GM19395 (cell line): ENCODE results near the gene CCDC88A.
A peak's percentile ranks its signal among the peaks of the same experiment; 100 is the strongest.
"Not testable (repeated sequence)": the region's sequence is repeated elsewhere in the genome, so short reads cannot be mapped to it uniquely, and the experiment has no call there.

Experiments used
- ATAC-seq: cut with Tn5 transposase; IDR thresholded peaks from one replicate; pipeline ENCODE4 v1.9.1; 2021; ENCODE audit warnings: mild to moderate bottlenecking, moderate library complexity; ENCODE audit not compliant: unreplicated experiment

CCDC88A gene

GRCh38 chr2:55391155-55391554, 28.5 kb downstream of the CCDC88A start:
- no peak for ATAC-seq

GRCh38 chr2:55385516-55385915, 34.1 kb downstream of the CCDC88A start:
- ATAC-seq, result not testable (repeated sequence)

GRCh38 chr2:55384786-55385185, 34.9 kb downstream of the CCDC88A start:
- ATAC-seq, result no peak

- no peak for ATAC-seq
Observed at GRCh38 chr2:55371376-55371775, 48.3 kb downstream of the CCDC88A start.

GRCh38 chr2:55370208-55370607, 49.4 kb downstream of the CCDC88A start:
- ATAC-seq, result no peak

GRCh38 chr2:55365303-55365702, 54.4 kb downstream of the CCDC88A start:
- ATAC-seq, result no peak

GRCh38 chr2:55364189-55365055, 55.2 kb downstream of the CCDC88A start:
- ATAC-seq, result no peak

GRCh38 chr2:55363636-55364035, 56.0 kb downstream of the CCDC88A start:
- no peak for ATAC-seq

- peak; percentile 70 for ATAC-seq
Observed at GRCh38 chr2:55361465-55362189, 58.0 kb downstream of the CCDC88A start.

- ATAC-seq, result no peak
Observed at GRCh38 chr2:55358451-55358850, 61.2 kb downstream of the CCDC88A start.

GRCh38 chr2:55357927-55358326, 61.7 kb downstream of the CCDC88A start:
- no peak for ATAC-seq

- no peak for ATAC-seq
Observed at GRCh38 chr2:55357164-55357563, 62.5 kb downstream of the CCDC88A start.

GRCh38 chr2:55356136-55356535, 63.5 kb downstream of the CCDC88A start:
- ATAC-seq, result not testable (repeated sequence)

- no peak for ATAC-seq
Observed at GRCh38 chr2:55355451-55355850, 64.2 kb downstream of the CCDC88A start.

- no peak for ATAC-seq
Observed at GRCh38 chr2:55351672-55352071, 68.0 kb downstream of the CCDC88A start.

- ATAC-seq, result no peak
Observed at GRCh38 chr2:55345064-55345463, 74.6 kb downstream of the CCDC88A start.

GRCh38 chr2:55338268-55338667, 81.4 kb downstream of the CCDC88A start:
- ATAC-seq, result no peak

GRCh38 chr2:55334728-55335127, 84.9 kb downstream of the CCDC88A start:
- ATAC-seq, result no peak

- no peak for ATAC-seq
Observed at GRCh38 chr2:55330541-55331297, 88.9 kb downstream of the CCDC88A start.

- ATAC-seq, result no peak
Observed at GRCh38 chr2:55327470-55328230, 92.0 kb downstream of the CCDC88A start.

GRCh38 chr2:55314985-55315384, 104.7 kb downstream of the CCDC88A start:
- no peak for ATAC-seq
